Fibroblast of lung (primary cell): ENCODE data around the gene SRGAP2.
"Not testable (repeated sequence)": the region's sequence is repeated elsewhere in the genome, so short reads cannot be mapped to it uniquely, and the experiment has no call there.

Experiments used
- EZH2 ChIP-seq: IDR thresholded peaks from 2 replicates; pipeline ENCODE4 v1.5.1; 2012; ENCODE audit warnings: low read length, control low read depth, mild to moderate bottlenecking; ENCODE audit errors: missing control alignments
- TF ChIP-seq, protein P1 (sequence below), 2 donors: IDR thresholded peaks in 1 of 2; conservative IDR thresholded peaks in 1 of 2; 1 replicate in 1 of 2; 2 replicates in 1 of 2; pipeline ENCODE4 v1.5.1; 2011 to 2012; ENCODE audit warnings: low read length in 2 of 2, control low read depth in 1 of 2, inconsistent platforms in 1 of 2, low read depth in 1 of 2, mild to moderate bottlenecking in 1 of 2

DNA sequence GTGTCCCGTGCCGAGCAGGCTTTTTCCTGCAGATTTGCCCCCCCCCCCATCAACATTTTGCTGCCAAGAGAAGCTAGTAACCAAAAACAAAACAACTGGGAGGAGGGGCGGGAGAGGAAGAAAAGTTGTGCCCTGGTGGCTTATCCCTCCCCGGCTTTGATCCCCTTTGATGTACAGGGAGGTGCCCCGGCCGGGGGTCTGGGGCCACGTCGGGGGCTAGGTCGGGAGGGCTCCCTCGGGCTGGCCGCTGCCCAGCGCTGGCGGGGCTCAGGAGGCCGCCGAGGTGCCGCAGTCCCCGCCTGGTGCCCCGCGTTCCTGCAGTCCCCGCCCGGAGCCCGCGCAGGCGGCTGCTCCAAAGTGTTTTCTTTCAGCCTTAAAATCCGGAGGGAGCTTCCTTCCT lies 1.5 kb downstream of the SRGAP2 start:
- not testable (repeated sequence) for TF ChIP-seq EZH2
- TF ChIP-seq, protein P1, sequence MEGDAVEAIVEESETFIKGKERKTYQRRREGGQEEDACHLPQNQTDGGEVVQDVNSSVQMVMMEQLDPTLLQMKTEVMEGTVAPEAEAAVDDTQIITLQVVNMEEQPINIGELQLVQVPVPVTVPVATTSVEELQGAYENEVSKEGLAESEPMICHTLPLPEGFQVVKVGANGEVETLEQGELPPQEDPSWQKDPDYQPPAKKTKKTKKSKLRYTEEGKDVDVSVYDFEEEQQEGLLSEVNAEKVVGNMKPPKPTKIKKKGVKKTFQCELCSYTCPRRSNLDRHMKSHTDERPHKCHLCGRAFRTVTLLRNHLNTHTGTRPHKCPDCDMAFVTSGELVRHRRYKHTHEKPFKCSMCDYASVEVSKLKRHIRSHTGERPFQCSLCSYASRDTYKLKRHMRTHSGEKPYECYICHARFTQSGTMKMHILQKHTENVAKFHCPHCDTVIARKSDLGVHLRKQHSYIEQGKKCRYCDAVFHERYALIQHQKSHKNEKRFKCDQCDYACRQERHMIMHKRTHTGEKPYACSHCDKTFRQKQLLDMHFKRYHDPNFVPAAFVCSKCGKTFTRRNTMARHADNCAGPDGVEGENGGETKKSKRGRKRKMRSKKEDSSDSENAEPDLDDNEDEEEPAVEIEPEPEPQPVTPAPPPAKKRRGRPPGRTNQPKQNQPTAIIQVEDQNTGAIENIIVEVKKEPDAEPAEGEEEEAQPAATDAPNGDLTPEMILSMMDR (conservative IDR thresholded peaks at IDR 0.05 in 1 of 2, IDR thresholded peaks at IDR 0.05 in 1 of 2; ENCODE audit: low read depth in 1 of 2, low read length in 2 of 2): not testable (repeated sequence)
